Calu3 (cell line): ENCODE measurements around the gene LARP1. TPM values are rescaled to one million over a fixed set of nuclear protein-coding genes. Genes with fewer than 3 reads are reported as not detected.
A peak's percentile ranks its signal among the peaks of the same experiment; 100 is the strongest.

ENCODE experiments used
- BruUV-seq: library from RNA; stranded (reverse); fragments of 400-500 nt; replicated peaks from 2 replicates; lab custom pipeline; 2021; lab: Mats Ljungman, UMichigan
- CTCF ChIA-PET: fragments of 300-600 bp; sonication (Branson Sonifier 250); formaldehyde crosslinking; loops from one replicate; lab custom pipeline; 2022; ENCODE audit warnings: antibody characterized with exemption; lab: Charles Lee
- DNase-seq: peaks from one replicate; pipeline ENCODE4 v3.0.0; 2022
- H3K27ac Mint-ChIP-seq: one replicate; pipeline ENCODE4 v1.8.0; 2022; ENCODE audit warnings: mixed read lengths; ENCODE audit not compliant: unreplicated experiment
- H3K27me3 Mint-ChIP-seq: one replicate; pipeline ENCODE4 v1.8.0; 2022; ENCODE audit warnings: mixed read lengths; ENCODE audit not compliant: unreplicated experiment
- H3K36me3 Mint-ChIP-seq: one replicate; pipeline ENCODE4 v1.8.0; 2022; ENCODE audit warnings: mild to moderate bottlenecking, moderate library complexity, mixed read lengths; ENCODE audit not compliant: insufficient read depth, unreplicated experiment
- H3K4me1 Mint-ChIP-seq: one replicate; pipeline ENCODE4 v1.8.0; 2022; ENCODE audit warnings: mild to moderate bottlenecking, low read depth, mixed read lengths; ENCODE audit not compliant: unreplicated experiment
- H3K4me3 Mint-ChIP-seq: one replicate; pipeline ENCODE4 v1.8.0; 2022; ENCODE audit warnings: mild to moderate bottlenecking, low read depth, moderate library complexity, mixed read lengths; ENCODE audit not compliant: unreplicated experiment
- H3K9me3 Mint-ChIP-seq: one replicate; pipeline ENCODE4 v1.8.0; 2022; ENCODE audit warnings: low read depth, mixed read lengths; ENCODE audit not compliant: unreplicated experiment
- CTCF ChIP-seq: fragments of 200-600 bp; IDR thresholded peaks from one replicate; pipeline ENCODE4 v1.8.0; 2022; ENCODE audit warnings: antibody characterized with exemption; ENCODE audit not compliant: unreplicated experiment
- intact Hi-C: fragments of 100-400 bp; cut with micrococcal nuclease; formaldehyde crosslinking; loops from one replicate; pipeline ENCODE4 v1.10.0; 2022; ENCODE audit not compliant: unreplicated experiment
- total RNA-seq: library from RNA; stranded (reverse); gene quantifications from 2 replicates; pipeline ENCODE4 v1.2.3, GENCODE V29; 2022

The LARP1 gene
- total RNA-seq, 1 experiment from 2014 or later: 339 TPM

GRCh38 chr5:154770111-154770510 lies 14.9 kb downstream of the LARP1 start:
- no peaks in the 10 kb centered on the region for H3K27me3 Mint-ChIP-seq
- TF ChIP-seq CTCF: no peak
- CTCF ChIA-PET: interaction anchor here (0.7 kb wide), 1 partner anchor 521 kb away, joined by 3 read pairs; no protein-coding TSS in a partner anchor
- H3K27ac Mint-ChIP-seq: peak overlapping the region; percentile 65
- BruUV-seq: no TSS peak
- H3K9me3 Mint-ChIP-seq: no peaks in the 10 kb centered on the region
- peaks cover 54% of the 10 kb centered on the region for H3K4me1 Mint-ChIP-seq
- peaks cover 33% of the 10 kb centered on the region for H3K36me3 Mint-ChIP-seq
- no peak overlapping the region for H3K4me3 Mint-ChIP-seq
- intact Hi-C loops: no loop called here
- DNase-seq: no peak

GRCh38 chr5:154771383-154771901 lies 16.3 kb downstream of the LARP1 start:
- CTCF ChIA-PET: interaction anchor here (1.0 to 1.1 kb wide), 2 partner anchors 10 to 121 kb away, joined by 4 to 9 read pairs; no protein-coding TSS in a partner anchor
- Mint-ChIP-seq H3K4me1 (peaks cover 47% of the 10 kb centered on the region), H3K4me3 (no peak overlapping the region), H3K36me3 (peaks cover 31% of the 10 kb centered on the region), H3K27me3 (no peaks in the 10 kb centered on the region), H3K27ac (no peak overlapping the region), H3K9me3 (no peaks in the 10 kb centered on the region)
- no peak for TF ChIP-seq CTCF
- BruUV-seq: no TSS peak
- intact Hi-C loops: no loop called here
- DNase-seq: no peak

- no TSS peak for BruUV-seq
- no peak for TF ChIP-seq CTCF
- Mint-ChIP-seq H3K27ac (no peak overlapping the region), H3K4me3 (no peak overlapping the region), H3K9me3 (no peaks in the 10 kb centered on the region), H3K36me3 (peaks cover 27% of the 10 kb centered on the region), H3K4me1 (peaks cover 33% of the 10 kb centered on the region), H3K27me3 (no peaks in the 10 kb centered on the region)
- CTCF ChIA-PET: interaction anchor here (0.6 to 1.2 kb wide), 3 partner anchors 8 to 118 kb away, joined by 4 read pairs; no protein-coding TSS in a partner anchor
- intact Hi-C loops: no loop called here
- no peak for DNase-seq
Measured at GRCh38 chr5:154773326-154773725, 18.1 kb downstream of the LARP1 start.

GRCh38 chr5:154776167-154776566 lies 21.0 kb downstream of the LARP1 start:
- Mint-ChIP-seq H3K27ac (no peak overlapping the region), H3K36me3 (peaks cover 33% of the 10 kb centered on the region), H3K9me3 (no peaks in the 10 kb centered on the region), H3K4me1 (peaks cover 18% of the 10 kb centered on the region), H3K27me3 (no peaks in the 10 kb centered on the region), H3K4me3 (no peak overlapping the region)
- no peak for TF ChIP-seq CTCF
- intact Hi-C loops: no loop called here
- BruUV-seq: no TSS peak
- DNase-seq: no peak
- CTCF ChIA-PET: no interaction called here
